Endothelial cell of umbilical vein (primary cell): Measurements from ENCODE around the gene CHMP4A. TPM values are rescaled to one million over a fixed set of nuclear protein-coding genes. Genes with fewer than 3 reads are reported as not detected.

Experiments
- BruUV-seq: library from RNA; stranded (reverse); fragments of 400-500 nt; replicated peaks from 2 replicates; lab custom pipeline; 2021; lab: Mats Ljungman, UMichigan
- CTCF ChIA-PET: fragments of 300-600, 350-600 bp; sonication (Branson Sonifier 250); formaldehyde crosslinking; loops from one replicate; lab custom pipeline; 2021; ENCODE audit warnings: antibody characterized with exemption, inconsistent platforms; lab: Charles Lee
- POLR2A ChIA-PET: fragments of 300-600, 350-600 bp; sonication (Branson Sonifier 250); formaldehyde crosslinking; loops from one replicate; lab custom pipeline; 2021; ENCODE audit warnings: antibody characterized with exemption, inconsistent platforms; lab: Charles Lee
- DNase-seq: peaks from one replicate; pipeline ENCODE4 v3.0.0-alpha.2; 2011; ENCODE audit warnings: low read depth, low spot score
- FAIRE-seq: peaks from 2 replicates; lab custom pipeline; 2011; peaks lifted over from hg19 to GRCh38; lab: Jason Lieb, UNC
- H2AFZ ChIP-seq: 2 replicates; pipeline ENCODE4 v1.6.0; 2012; ENCODE audit warnings: low read depth, low read length, control low read depth, inconsistent platforms
- H3K27ac ChIP-seq: 2 replicates; pipeline ENCODE4 v1.5.1; 2011; ENCODE audit warnings: low read depth, mild to moderate bottlenecking, control low read depth, low read length, moderate library complexity; ENCODE audit not compliant: insufficient read depth
- H3K27me3 ChIP-seq, 2 experiments: 2 replicates each; pipeline versions ENCODE4 v1.6.0 to v1.6.1; 2011; ENCODE audit warnings: low read length in 2 of 2, mixed read lengths in 1 of 2; ENCODE audit not compliant: control insufficient read depth in 2 of 2, insufficient read depth in 2 of 2
- H3K36me3 ChIP-seq, 2 experiments: 2 replicates in 1 of 2; 3 replicates in 1 of 2; pipeline ENCODE4 v1.5.1; 2011; ENCODE audit warnings: low read length in 2 of 2, mild to moderate bottlenecking in 1 of 2, moderate library complexity in 1 of 2; ENCODE audit not compliant: control insufficient read depth in 2 of 2, insufficient read depth in 2 of 2; ENCODE audit errors: extremely low read depth in 1 of 2
- H3K4me1 ChIP-seq: 3 replicates; pipeline ENCODE4 v1.5.1; 2011; ENCODE audit warnings: mild to moderate bottlenecking, low read length; ENCODE audit not compliant: control insufficient read depth, insufficient read depth; ENCODE audit errors: extremely low read depth
- H3K4me2 ChIP-seq: 2 replicates; pipeline ENCODE4 v1.6.1; 2011; ENCODE audit warnings: low read length, control low read depth, mixed read lengths; ENCODE audit not compliant: insufficient read depth
- H3K4me3 ChIP-seq, 3 experiments: fragments of 200-600 bp in 1 of 3; sonication (generic), shearing (Covaris generic) in 1 of 3; replicated peaks in 1 of 3; 2 replicates each; pipeline ENCODE4 v1.5.1; 2011 to 2016; ENCODE audit warnings: control low read depth in 3 of 3, low read length in 3 of 3, mild to moderate bottlenecking in 2 of 3, inconsistent platforms in 1 of 3, low read depth in 1 of 3, moderate library complexity in 1 of 3; ENCODE audit not compliant: insufficient read depth in 1 of 3
- H3K79me2 ChIP-seq: 2 replicates; pipeline ENCODE4 v1.6.0; 2012; ENCODE audit warnings: low read length, inconsistent platforms; ENCODE audit not compliant: control insufficient read depth, insufficient read depth
- H3K9ac ChIP-seq: replicated peaks from 2 replicates; pipeline ENCODE3; 2011; ENCODE audit warnings: low read length, control low read depth; ENCODE audit not compliant: insufficient read depth; ENCODE audit errors: extremely low read depth
- H3K9me1 ChIP-seq: replicated peaks from 3 replicates; pipeline ENCODE4 v1.6.0; 2011; ENCODE audit warnings: mild to moderate bottlenecking, low read length; ENCODE audit not compliant: control insufficient read depth, insufficient read depth; ENCODE audit errors: extremely low read depth
- H3K9me3 ChIP-seq: replicated peaks from 2 replicates; pipeline ENCODE4 v1.5.1; 2012; ENCODE audit warnings: low read length, inconsistent platforms; ENCODE audit not compliant: control insufficient read depth, insufficient read depth
- H4K20me1 ChIP-seq: replicated peaks from 2 replicates; pipeline ENCODE3; 2011; ENCODE audit warnings: mild to moderate bottlenecking, low read length; ENCODE audit not compliant: control insufficient read depth, insufficient read depth; ENCODE audit errors: extremely low read depth
- CTCF ChIP-seq, 2 donors: IDR thresholded peaks; 1 replicate in 1 of 2; 2 replicates in 1 of 2; pipeline ENCODE4 v1.5.1; 2011; ENCODE audit warnings: low read length in 2 of 2, mild to moderate bottlenecking in 2 of 2, moderate library complexity in 2 of 2, control low read depth in 1 of 2, inconsistent platforms in 1 of 2, low read depth in 1 of 2; ENCODE audit not compliant: insufficient read depth in 1 of 2; ENCODE audit errors: extremely low read depth in 1 of 2
- EZH2 ChIP-seq: IDR thresholded peaks from 2 replicates; pipeline ENCODE4 v1.6.1; 2012; ENCODE audit warnings: borderline replicate concordance, low read depth, mild to moderate bottlenecking, moderate library complexity, low read length, inconsistent platforms; ENCODE audit not compliant: severe bottlenecking
- FOS ChIP-seq: IDR thresholded peaks from 2 replicates; pipeline ENCODE4 v1.6.1; 2011; ENCODE audit warnings: mild to moderate bottlenecking, low read length, moderate library complexity, borderline replicate concordance; ENCODE audit not compliant: insufficient read depth
- GATA2 ChIP-seq: IDR thresholded peaks from 2 replicates; pipeline ENCODE4 v1.7.0; 2011; ENCODE audit warnings: low read depth, mild to moderate bottlenecking, moderate library complexity, mixed read lengths, low read length; ENCODE audit not compliant: insufficient read length, insufficient read depth
- JUN ChIP-seq: IDR thresholded peaks from 2 replicates; pipeline ENCODE4 v1.6.1; 2011; ENCODE audit warnings: borderline replicate concordance, low read depth; ENCODE audit not compliant: insufficient read length, insufficient read depth
- MAX ChIP-seq: IDR thresholded peaks from 2 replicates; pipeline ENCODE4 v1.6.1; 2011; ENCODE audit not compliant: insufficient read depth, insufficient read length
- MYC ChIP-seq: IDR thresholded peaks from one replicate; pipeline ENCODE4 v1.6.1; 2011; ENCODE audit warnings: mild to moderate bottlenecking, low read depth, low read length
- POLR2A ChIP-seq: IDR thresholded peaks from 2 replicates; pipeline ENCODE4 v1.6.1; 2012; ENCODE audit warnings: low read depth, mild to moderate bottlenecking, control low read depth, low read length
- POLR2AphosphoS5 ChIP-seq: IDR thresholded peaks from 2 replicates; pipeline ENCODE4 v1.6.1; 2012; ENCODE audit warnings: low read depth, mild to moderate bottlenecking, control low read depth, low read length, moderate library complexity; ENCODE audit not compliant: insufficient read depth
- dilution Hi-C: fragments of 300-500 bp; cut with MboI; formaldehyde crosslinking; loops from one replicate; pipeline ENCODE4 v1.15.0; 2019; ENCODE audit warnings: low sequenced_read_pairs; ENCODE audit not compliant: extremely low pct_ligation_motif_present
- intact Hi-C: fragments of 100-400 bp; cut with micrococcal nuclease; formaldehyde crosslinking; loops from one replicate; pipeline ENCODE4 v1.10.0; 2022
- polyA plus RNA-seq, 4 experiments: library from polyadenylated mRNA; depleted of rRNA in 3 of 4; stranded (reverse) in 3 of 4; unstranded in 1 of 4; fragments of >200 nt; gene quantifications; 2 replicates each; pipeline versions ENCODE4 v1.2.1 to v1.2.3, GENCODE V29; 2011 to 2012; ENCODE audit warnings: missing spikeins in 1 of 4
- total RNA-seq: library from RNA; stranded (reverse); gene quantifications from 2 replicates; pipeline ENCODE4 v1.2.3, GENCODE V29; 2021

The CHMP4A gene
- total and polyA plus RNA-seq, 2 donors (not counting 3 experiments of a cell fraction or from before 2014, with no cell fraction given): 40.9 to 46.4 TPM

- ChIA-PET POLR2A (no interaction called here), CTCF (interaction anchor here (0.9 kb wide), 1 partner anchor 89 kb away, joined by 3 read pairs; no protein-coding TSS in a partner anchor)
- Histone ChIP-seq H3K36me3 (peaks cover 6 to 32% of the 10 kb centered on the region in 2 experiments), H2AFZ (no peak overlapping the region), H3K27me3 (no peaks in the 10 kb centered on the region), H3K79me2 (no peaks in the 10 kb centered on the region), H3K4me3 (no peak overlapping the region), H3K4me2 (no peak overlapping the region), H3K4me1 (no peaks in the 10 kb centered on the region), H3K9me1 (no peaks in the 10 kb centered on the region), H3K9me3 (no peaks in the 10 kb centered on the region), H4K20me1 (no peaks in the 10 kb centered on the region), H3K9ac (no peak overlapping the region), H3K27ac (no peak overlapping the region)
- TF ChIP-seq POLR2A (no peak), MAX (no peak), JUN (no peak), MYC (no peak), CTCF (IDR thresholded peaks at IDR 0.05; ENCODE audit: extremely low read depth in 1 of 2, insufficient read depth in 1 of 2, low read depth in 1 of 2, low read length in 2 of 2) (no peak), GATA2 (no peak), FOS (no peak), POLR2AphosphoS5 (no peak), EZH2 (no peak)
- FAIRE-seq: no peak
- dilution Hi-C loops (no loop called here), intact Hi-C loops (no loop called here)
- no TSS peak for BruUV-seq
- DNase-seq: no peak
Observed at GRCh38 chr14:24207625-24208024, 5.7 kb downstream of the CHMP4A start.
